HG03103 (cell line): Measurements from ENCODE around the gene ATG7.
"Not testable (repeated sequence)": the region's sequence is repeated elsewhere in the genome, so short reads cannot be mapped to it uniquely, and the experiment has no call there.

Experiments
- ATAC-seq: cut with Tn5 transposase; IDR thresholded peaks from one replicate; pipeline ENCODE4 v1.9.1; 2021; ENCODE audit warnings: low read depth; ENCODE audit not compliant: unreplicated experiment

Gene ATG7

GRCh38 chr3:11385326-11385725, 113.1 kb downstream of the ATG7 start:
- no peak for ATAC-seq

GRCh38 chr3:11385891-11386290, 113.7 kb downstream of the ATG7 start:
- no peak for ATAC-seq

GRCh38 chr3:11386465-11387113, 114.4 kb downstream of the ATG7 start:
- no peak for ATAC-seq

GRCh38 chr3:11389386-11390268, 117.4 kb downstream of the ATG7 start:
- ATAC-seq = no peak

- no peak for ATAC-seq
Measured at GRCh38 chr3:11390411-11391131, 118.4 kb downstream of the ATG7 start.

GRCh38 chr3:11391174-11391879, 119.1 kb downstream of the ATG7 start:
- no peak for ATAC-seq

- no peak for ATAC-seq
Measured at GRCh38 chr3:11392014-11392859, 120.0 kb downstream of the ATG7 start.

GRCh38 chr3:11392860-11393114, 120.6 kb downstream of the ATG7 start:
- ATAC-seq = no peak

- ATAC-seq = no peak
Measured at GRCh38 chr3:11393401-11393800, 121.2 kb downstream of the ATG7 start.

- ATAC-seq = no peak
Measured at GRCh38 chr3:11394392-11394791, 122.2 kb downstream of the ATG7 start.

- ATAC-seq = no peak
Measured at GRCh38 chr3:11400213-11400612, 128.0 kb downstream of the ATG7 start.

- no peak for ATAC-seq
Measured at GRCh38 chr3:11401434-11401833, 129.2 kb downstream of the ATG7 start.

- ATAC-seq = no peak
Measured at GRCh38 chr3:11405323-11405722, 133.1 kb downstream of the ATG7 start.

- no peak for ATAC-seq
Measured at GRCh38 chr3:11407644-11408043, 135.4 kb downstream of the ATG7 start.

- not testable (repeated sequence) for ATAC-seq
Measured at GRCh38 chr3:11408324-11408859, 136.2 kb downstream of the ATG7 start.

- ATAC-seq = no peak
Measured at GRCh38 chr3:11410564-11410963, 138.4 kb downstream of the ATG7 start.

- ATAC-seq = no peak
Measured at GRCh38 chr3:11411956-11412355, 139.8 kb downstream of the ATG7 start.

- ATAC-seq = no peak
Measured at GRCh38 chr3:11413071-11413470, 140.9 kb downstream of the ATG7 start.

- ATAC-seq = no peak
Measured at GRCh38 chr3:11415099-11415498, 142.9 kb downstream of the ATG7 start.

- ATAC-seq = no peak
Measured at GRCh38 chr3:11420066-11420465, 147.9 kb downstream of the ATG7 start.
